ENCODE results near the gene PRICKLE4.

PRICKLE4 gene

GRCh38 chr6:41826343-41827022, 45.9 kb downstream of the PRICKLE4 start:
- no peak for TF ChIP-seq CTCF (IDR thresholded peaks at IDR 0.05; ENCODE audit: control insufficient read depth, insufficient read depth, low read depth, low read length, missing control alignments)
- no peak overlapping the region for H3K4me3 ChIP-seq (ENCODE audit: control insufficient read depth, low read depth, low read length)
- DNase-seq (ENCODE audit: low read depth), result no peak

DNA sequence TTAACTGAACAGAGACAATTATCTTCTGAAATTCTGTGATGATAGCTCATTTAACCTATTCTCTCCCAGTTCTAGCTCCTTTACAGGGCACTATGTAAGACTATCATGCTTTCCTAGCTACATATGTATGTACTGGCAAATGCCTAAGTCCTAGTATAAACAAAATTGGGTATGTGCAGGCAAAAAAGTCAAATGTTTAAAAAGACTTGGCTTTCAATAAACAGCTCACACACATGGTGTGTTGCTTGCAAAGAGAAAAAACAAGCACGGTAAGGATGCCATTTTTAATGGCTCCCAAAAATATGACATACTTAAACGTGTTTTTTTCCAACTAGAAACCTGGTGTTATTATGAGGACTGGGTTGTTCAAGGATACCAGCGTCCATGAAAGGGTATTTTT, 51.7 kb downstream of the PRICKLE4 start:
- DNase-seq (ENCODE audit: low read depth), result no peak
- H3K4me3 ChIP-seq (ENCODE audit: control insufficient read depth, low read depth, low read length), result no peak overlapping the region
- no peak for TF ChIP-seq CTCF (IDR thresholded peaks at IDR 0.05; ENCODE audit: control insufficient read depth, insufficient read depth, low read depth, low read length, missing control alignments)

GRCh38 chr6:41836022-41836659, 55.6 kb downstream of the PRICKLE4 start:
- H3K4me3 ChIP-seq (ENCODE audit: control insufficient read depth, low read depth, low read length), result no peak overlapping the region
- DNase-seq (ENCODE audit: low read depth), result no peak

GRCh38 chr6:41836660-41837052, 56.1 kb downstream of the PRICKLE4 start:
- TF ChIP-seq CTCF (IDR thresholded peaks at IDR 0.05; ENCODE audit: control insufficient read depth, insufficient read depth, low read depth, low read length, missing control alignments), result no peak
- DNase-seq (ENCODE audit: low read depth), result no peak
- no peak overlapping the region for H3K4me3 ChIP-seq (ENCODE audit: control insufficient read depth, low read depth, low read length)

More at GRCh38 chr6:41836022-41836659, 55.6 kb downstream of the PRICKLE4 start:
- TF ChIP-seq CTCF (IDR thresholded peaks at IDR 0.05; ENCODE audit: control insufficient read depth, insufficient read depth, low read depth, low read length, missing control alignments), result no peak
